A549 (cell line): ENCODE data around the gene TCEANC2.

ENCODE experiments used
- RFX5 ChIP-seq: fragments of 450-650 bp; IDR thresholded peaks from 2 replicates; pipeline ENCODE4 v1.7.1; 2014; ENCODE audit warnings: antibody characterized with exemption, mild to moderate bottlenecking, moderate library complexity
- ZSCAN20 ChIP-seq: fragments of 250-450 bp; sonication (Bioruptor Pico); IDR thresholded peaks from 2 replicates; pipeline ENCODE4 v1.8.0; 2022; ENCODE audit warnings: mild to moderate bottlenecking, moderate library complexity
- TF ChIP-seq, protein P1 (sequence below): fragments of 200-600 bp; sonication (generic); IDR thresholded peaks from 2 replicates; pipeline ENCODE4 v1.6.1; 2016; ENCODE audit warnings: antibody characterized with exemption, mild to moderate bottlenecking, moderate library complexity

DNA sequence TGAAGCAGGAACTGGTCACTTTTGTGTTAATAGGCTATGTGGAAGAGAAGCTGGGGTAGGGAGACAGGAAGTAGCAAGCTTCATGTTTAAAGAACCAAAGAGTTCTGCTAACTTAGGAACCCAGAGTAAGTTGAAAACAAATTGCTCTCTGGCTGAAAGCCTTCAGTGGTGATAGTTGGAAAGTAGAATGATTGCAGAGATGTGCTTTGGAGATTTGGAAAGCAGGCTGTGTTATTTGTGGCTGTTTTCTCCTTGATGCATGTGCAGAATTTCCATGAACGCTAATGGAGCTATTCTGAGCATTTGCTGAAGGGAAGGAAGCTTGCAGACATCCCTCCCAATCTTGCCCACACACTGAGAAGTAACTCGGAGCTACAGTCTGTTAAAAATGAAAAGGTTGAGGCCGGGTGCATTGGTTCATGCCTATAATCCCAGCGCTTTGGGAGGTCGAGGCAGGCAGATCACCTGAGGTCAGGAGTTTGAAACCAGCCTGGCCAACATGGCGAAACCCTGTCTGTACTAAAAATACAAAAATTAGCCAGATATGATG, 45.7 kb downstream of the TCEANC2 start:
- TF ChIP-seq, protein P1, sequence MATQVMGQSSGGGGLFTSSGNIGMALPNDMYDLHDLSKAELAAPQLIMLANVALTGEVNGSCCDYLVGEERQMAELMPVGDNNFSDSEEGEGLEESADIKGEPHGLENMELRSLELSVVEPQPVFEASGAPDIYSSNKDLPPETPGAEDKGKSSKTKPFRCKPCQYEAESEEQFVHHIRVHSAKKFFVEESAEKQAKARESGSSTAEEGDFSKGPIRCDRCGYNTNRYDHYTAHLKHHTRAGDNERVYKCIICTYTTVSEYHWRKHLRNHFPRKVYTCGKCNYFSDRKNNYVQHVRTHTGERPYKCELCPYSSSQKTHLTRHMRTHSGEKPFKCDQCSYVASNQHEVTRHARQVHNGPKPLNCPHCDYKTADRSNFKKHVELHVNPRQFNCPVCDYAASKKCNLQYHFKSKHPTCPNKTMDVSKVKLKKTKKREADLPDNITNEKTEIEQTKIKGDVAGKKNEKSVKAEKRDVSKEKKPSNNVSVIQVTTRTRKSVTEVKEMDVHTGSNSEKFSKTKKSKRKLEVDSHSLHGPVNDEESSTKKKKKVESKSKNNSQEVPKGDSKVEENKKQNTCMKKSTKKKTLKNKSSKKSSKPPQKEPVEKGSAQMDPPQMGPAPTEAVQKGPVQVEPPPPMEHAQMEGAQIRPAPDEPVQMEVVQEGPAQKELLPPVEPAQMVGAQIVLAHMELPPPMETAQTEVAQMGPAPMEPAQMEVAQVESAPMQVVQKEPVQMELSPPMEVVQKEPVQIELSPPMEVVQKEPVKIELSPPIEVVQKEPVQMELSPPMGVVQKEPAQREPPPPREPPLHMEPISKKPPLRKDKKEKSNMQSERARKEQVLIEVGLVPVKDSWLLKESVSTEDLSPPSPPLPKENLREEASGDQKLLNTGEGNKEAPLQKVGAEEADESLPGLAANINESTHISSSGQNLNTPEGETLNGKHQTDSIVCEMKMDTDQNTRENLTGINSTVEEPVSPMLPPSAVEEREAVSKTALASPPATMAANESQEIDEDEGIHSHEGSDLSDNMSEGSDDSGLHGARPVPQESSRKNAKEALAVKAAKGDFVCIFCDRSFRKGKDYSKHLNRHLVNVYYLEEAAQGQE = no peak
- TF ChIP-seq ZSCAN20 (CRISPR knock-in tag) (no peak), RFX5 (no peak)
